Common myeloid progenitor, CD34-positive (primary cell): ENCODE measurements around the gene CD96.
A peak's percentile ranks its signal among the peaks of the same experiment; 100 is the strongest.
"Not testable (repeated sequence)": the region's sequence is repeated elsewhere in the genome, so short reads cannot be mapped to it uniquely, and the experiment has no call there.

Experiments
- CTCF ChIA-PET: fragments of 350-600 bp; sonication (Branson Sonifier 250); formaldehyde crosslinking; loops from one replicate; lab custom pipeline; 2021; ENCODE audit warnings: antibody characterized with exemption; lab: Charles Lee
- POLR2A ChIA-PET: fragments of 350-600 bp; sonication (Branson Sonifier 250); formaldehyde crosslinking; loops from one replicate; lab custom pipeline; 2021; ENCODE audit warnings: antibody characterized with exemption; lab: Charles Lee
- DNase-seq, 3 donors: peaks; one replicate each; pipeline versions ENCODE4 v3.0.0 to v3.0.0-alpha.2; 2013
- H3K27ac ChIP-seq, 2 experiments: 1 replicate in 1 of 2; 2 replicates in 1 of 2; pipeline ENCODE4 v1.7.0; 2013; ENCODE audit warnings: inconsistent platforms in 2 of 2, low read length in 2 of 2, mild to moderate bottlenecking in 2 of 2, low read depth in 1 of 2, moderate library complexity in 1 of 2; ENCODE audit not compliant: severe bottlenecking in 2 of 2, insufficient read depth in 1 of 2, poor library complexity in 1 of 2
- H3K27me3 ChIP-seq, 5 experiments: replicated peaks in 2 of 5; 1 replicate in 3 of 5; 2 replicates in 2 of 5; pipeline versions ENCODE4 v1.6.1 to v1.7.0; 2013; ENCODE audit warnings: low read length in 4 of 5, mild to moderate bottlenecking in 2 of 5, moderate library complexity in 2 of 5, inconsistent platforms in 1 of 5; ENCODE audit not compliant: insufficient read depth in 5 of 5, control insufficient read depth in 4 of 5
- H3K36me3 ChIP-seq, 4 experiments: 1 replicate in 2 of 4; 2 replicates in 2 of 4; pipeline versions ENCODE4 v1.6.1 to v1.7.0; 2013; ENCODE audit warnings: low read length in 3 of 4, control low read depth in 1 of 4, mild to moderate bottlenecking in 1 of 4; ENCODE audit not compliant: control insufficient read depth in 4 of 4, insufficient read depth in 4 of 4
- H3K4me1 ChIP-seq, 4 experiments: 1 replicate in 3 of 4; 2 replicates in 1 of 4; pipeline versions ENCODE4 v1.6.1 to v1.7.1; 2013; ENCODE audit warnings: low read length in 3 of 4, mild to moderate bottlenecking in 3 of 4, control low read depth in 1 of 4, inconsistent platforms in 1 of 4, moderate library complexity in 1 of 4; ENCODE audit not compliant: control insufficient read depth in 4 of 4, insufficient read depth in 4 of 4; ENCODE audit errors: control extremely low read depth in 1 of 4
- H3K4me3 ChIP-seq, 7 experiments: 1 replicate in 4 of 7; 2 replicates in 3 of 7; pipeline versions ENCODE4 v1.5.1 to v1.7.0; 2013; ENCODE audit warnings: mild to moderate bottlenecking in 7 of 7, low read length in 6 of 7, moderate library complexity in 6 of 7, inconsistent platforms in 2 of 7, low read depth in 2 of 7, control low read depth in 1 of 7; ENCODE audit not compliant: insufficient read depth in 4 of 7, control insufficient read depth in 1 of 7; ENCODE audit errors: extremely low read depth in 1 of 7
- H3K9me3 ChIP-seq, 5 experiments: 1 replicate in 4 of 5; 2 replicates in 1 of 5; pipeline versions ENCODE4 v1.6.1 to v1.7.1; 2013; ENCODE audit warnings: low read length in 4 of 5, mild to moderate bottlenecking in 2 of 5, inconsistent platforms in 1 of 5, low read depth in 1 of 5, moderate library complexity in 1 of 5; ENCODE audit not compliant: control insufficient read depth in 4 of 5, insufficient read depth in 2 of 5; ENCODE audit errors: control extremely low read depth in 1 of 5
- WGBS: methylation state at CpG from one replicate; pipeline ENCODE4 v1.1.5; 2013; ENCODE audit not compliant: insufficient coverage; 5-methylcytosine and 5-hydroxymethylcytosine counted together

CD96 gene

GRCh38 chr3:111519178-111519855, 22.7 kb upstream of the CD96 start:
- ChIA-PET POLR2A (no interaction called here), CTCF (no interaction called here)
- Histone ChIP-seq H3K27me3 (no peaks in the 10 kb centered on the region), H3K27ac (no peak overlapping the region), H3K36me3 (no peaks in the 10 kb centered on the region), H3K4me1 (no peaks in the 10 kb centered on the region), H3K9me3 (no peaks in the 10 kb centered on the region), H3K4me3 (no peak overlapping the region)
- no peak for DNase-seq
- 92% methylated on average over 2 of the region's 6 CpGs for WGBS

DNA sequence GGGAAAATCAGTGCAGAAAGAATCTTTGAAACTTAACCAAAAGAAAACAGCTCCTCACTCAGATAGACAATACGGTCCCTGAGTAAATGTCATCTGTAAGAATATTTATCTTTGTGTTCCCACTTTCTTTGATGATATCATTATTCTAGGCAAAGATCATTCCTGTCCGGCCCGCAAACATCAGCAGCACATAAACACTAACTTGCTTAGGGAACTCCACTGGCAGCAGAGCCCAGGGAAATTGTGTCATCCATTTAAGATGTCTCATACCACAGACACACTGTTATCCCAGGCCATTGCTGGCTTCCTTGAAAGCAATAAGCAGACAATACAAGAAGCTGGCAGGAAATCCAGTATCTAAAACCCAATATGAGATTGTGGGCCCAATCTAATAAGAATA, 20.1 kb upstream of the CD96 start:
- no CpG with 5 or more reads among the region's 3 CpGs for WGBS
- Histone ChIP-seq H3K4me3 (no peak overlapping the region), H3K9me3 (no peaks in the 10 kb centered on the region), H3K4me1 (no peaks in the 10 kb centered on the region), H3K36me3 (no peaks in the 10 kb centered on the region), H3K27me3 (no peaks in the 10 kb centered on the region), H3K27ac (no peak overlapping the region)
- DNase-seq: no peak
- ChIA-PET CTCF (interaction anchor here (1.4 kb wide), 1 partner anchor 9 kb away, joined by 3 read pairs; no protein-coding TSS in a partner anchor), POLR2A (no interaction called here)

DNA sequence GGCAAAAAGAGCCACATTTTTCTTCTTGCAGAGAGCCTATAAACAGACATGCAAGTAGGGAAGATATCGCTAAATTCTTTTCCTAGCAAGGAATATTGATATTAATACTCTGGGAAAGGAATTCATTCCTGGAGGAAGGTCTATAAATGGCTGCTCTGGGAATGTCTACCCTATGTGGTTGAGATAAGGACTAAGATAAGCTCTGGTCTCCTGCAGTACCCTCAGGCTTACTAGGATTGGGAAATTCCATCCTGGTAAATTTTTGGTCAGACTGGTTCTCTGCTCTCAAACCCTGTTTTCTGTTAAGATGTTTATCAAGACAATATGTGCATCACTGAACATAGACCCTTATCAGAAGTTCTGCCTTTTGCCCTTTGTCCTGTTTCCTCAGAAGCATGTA, 17.5 kb upstream of the CD96 start:
- H3K4me3 ChIP-seq, DNase-seq, H3K36me3 ChIP-seq, H3K27ac ChIP-seq, H3K9me3 ChIP-seq, POLR2A ChIA-PET, H3K27me3 ChIP-seq, H3K4me1 ChIP-seq: not testable (repeated sequence)
- WGBS: 83% methylated on average over 1 of the region's 1 CpG
- CTCF ChIA-PET: interaction anchor here (1.2 kb wide), 1 partner anchor 46 kb away, joined by 3 read pairs; no protein-coding TSS in a partner anchor

DNA sequence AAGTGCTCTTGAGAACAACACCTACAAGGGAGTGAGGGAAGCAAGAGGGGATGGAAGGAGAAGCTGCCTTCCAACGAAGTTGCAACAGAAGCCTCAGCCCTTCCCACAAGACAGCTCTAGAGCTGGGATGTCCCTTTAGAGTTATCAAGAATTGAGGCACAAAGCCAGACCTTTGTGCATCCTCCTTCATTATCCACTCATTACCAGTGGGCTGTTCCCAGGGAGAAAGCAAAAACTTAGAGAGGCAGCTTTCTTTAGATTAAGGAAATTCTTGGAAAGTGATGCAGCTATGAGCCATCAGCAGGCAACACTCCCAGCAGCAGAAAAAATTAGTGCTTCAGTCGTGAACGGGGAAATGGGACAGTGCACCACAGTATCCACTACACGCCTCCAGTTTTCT, 10.6 kb upstream of the CD96 start:
- Histone ChIP-seq H3K9me3 (no peaks in the 10 kb centered on the region), H3K27ac (no peak overlapping the region), H3K27me3 (no peaks in the 10 kb centered on the region), H3K4me1 (peaks cover 0 to 8% (median 0%) of the 10 kb centered on the region in 4 experiments), H3K4me3 (no peak overlapping the region), H3K36me3 (no peaks in the 10 kb centered on the region)
- ChIA-PET POLR2A (no interaction called here), CTCF (no interaction called here)
- WGBS: 78% methylated on average over 1 of the region's 4 CpGs
- no peak for DNase-seq

- no peaks in the 10 kb centered on the region for H3K9me3 ChIP-seq
- CTCF ChIA-PET: no interaction called here
- H3K27ac ChIP-seq: no peak overlapping the region
- H3K4me1 ChIP-seq: peaks cover 12 to 26% (median 14%) of the 10 kb centered on the region in 4 experiments
- H3K27me3 ChIP-seq: no peaks in the 10 kb centered on the region
- 81% methylated on average over 2 of the region's 4 CpGs for WGBS
- DNase-seq: no peak
- no peaks in the 10 kb centered on the region for H3K36me3 ChIP-seq
- POLR2A ChIA-PET: no interaction called here
- H3K4me3 ChIP-seq: no peak overlapping the region
Observed at GRCh38 chr3:111534701-111535100, 7.3 kb upstream of the CD96 start.

- H3K4me3 ChIP-seq: no peak overlapping the region
- POLR2A ChIA-PET: no interaction called here
- CTCF ChIA-PET: interaction anchor here (1.2 kb wide), 1 partner anchor 261 kb away, joined by 4 read pairs; no protein-coding TSS in a partner anchor
- H3K9me3 ChIP-seq: no peaks in the 10 kb centered on the region
- DNase-seq: no peak
- no peak overlapping the region for H3K27ac ChIP-seq
- WGBS: no CpG with 5 or more reads among the region's 1 CpG
- H3K36me3 ChIP-seq: no peaks in the 10 kb centered on the region
- peaks cover 19 to 54% (median 31%) of the 10 kb centered on the region in 4 experiments for H3K4me1 ChIP-seq
- H3K27me3 ChIP-seq: no peaks in the 10 kb centered on the region
Observed at GRCh38 chr3:111538111-111538510, 3.9 kb upstream of the CD96 start.

GRCh38 chr3:111538681-111539083, 3.3 kb upstream of the CD96 start:
- Histone ChIP-seq H3K27me3 (no peaks in the 10 kb centered on the region), H3K36me3 (no peaks in the 10 kb centered on the region), H3K9me3 (no peaks in the 10 kb centered on the region), H3K27ac (no peak overlapping the region), H3K4me3 (peak overlapping the region in 1 of 7 experiments; percentile 4), H3K4me1 (peaks cover 21 to 59% (median 33%) of the 10 kb centered on the region in 4 experiments)
- DNase-seq: peak; percentile 15 to 68 (median 52)
- CTCF ChIA-PET: interaction anchor here (1.2 kb wide), 2 partner anchors 262 to 1809 kb away, joined by 3 to 4 read pairs; no protein-coding TSS in a partner anchor
- WGBS: 36% methylated on average over 3 of the region's 4 CpGs
- POLR2A ChIA-PET: no interaction called here
